Transverse colon (tissue), 4 donors: ENCODE data around the gene COX10.
"Not testable (repeated sequence)": the region's sequence is repeated elsewhere in the genome, so short reads cannot be mapped to it uniquely, and the experiment has no call there.

Source experiments
- CTCF ChIP-seq, 5 experiments: fragments of 200-600 bp in 3 of 5; fragments of 450-650 bp in 2 of 5; sonication (generic) in 3 of 5; IDR thresholded peaks; 1 replicate in 2 of 5; 2 replicates in 3 of 5; pipeline ENCODE4 v1.5.1; 2016 to 2017; ENCODE audit warnings: antibody characterized with exemption in 5 of 5, inconsistent platforms in 3 of 5, mild to moderate bottlenecking in 2 of 5, moderate library complexity in 1 of 5
- POLR2A ChIP-seq: fragments of 450-650 bp; IDR thresholded peaks from one replicate; pipeline ENCODE4 v1.6.1; 2016; ENCODE audit warnings: antibody characterized with exemption, mild to moderate bottlenecking, moderate library complexity
- POLR2AphosphoS5 ChIP-seq, 3 donors: sonication (generic); formaldehyde crosslinking; IDR thresholded peaks; one replicate each; pipeline ENCODE4 v1.6.1; 2016; ENCODE audit warnings: antibody characterized with exemption in 3 of 3

DNA sequence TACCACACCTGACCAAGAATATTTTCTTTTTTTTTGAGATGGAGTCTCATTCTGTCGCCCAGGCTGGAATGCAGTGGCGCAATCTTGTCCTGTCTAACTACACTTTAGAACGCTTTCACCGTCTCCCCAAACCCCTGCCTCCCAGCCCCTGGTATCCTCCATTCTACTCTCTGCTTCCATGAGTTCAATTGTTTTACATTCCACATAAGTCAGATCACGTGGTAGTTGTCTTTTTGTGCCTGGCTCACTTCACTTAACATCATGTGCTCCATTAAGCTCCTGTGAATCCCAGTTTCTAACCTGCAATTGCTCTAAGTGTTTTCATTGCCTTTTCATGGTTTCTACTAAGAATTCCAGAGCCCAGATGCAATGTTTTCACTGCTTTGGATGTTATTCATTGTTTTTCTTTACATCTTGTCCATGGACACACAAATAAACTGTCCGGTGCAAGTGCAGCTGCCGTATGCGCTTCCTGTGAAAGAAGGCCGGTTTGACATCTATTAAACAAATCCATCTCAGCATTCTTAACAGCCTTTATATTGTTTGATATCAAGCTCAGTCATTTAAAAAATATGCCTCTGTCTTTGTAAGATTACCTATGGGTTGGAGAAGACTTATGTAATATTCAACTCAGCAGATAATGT, 47.5 kb upstream of the COX10 start:
- not testable (repeated sequence) for TF ChIP-seq CTCF (IDR thresholded peaks at IDR 0.05); POLR2A; POLR2AphosphoS5 (IDR thresholded peaks at IDR 0.05)
